Caco-2 (cell line): ENCODE results near the gene BTD. TPM values are rescaled to one million over a fixed set of nuclear protein-coding genes. Genes with fewer than 3 reads are reported as not detected.

Experiments used
- BruUV-seq: library from RNA; stranded (reverse); fragments of 400-500 nt; replicated peaks from 2 replicates; lab custom pipeline; 2021; lab: Mats Ljungman, UMichigan
- CTCF ChIA-PET: fragments of 300-600 bp; sonication (Branson Sonifier 250); formaldehyde crosslinking; loops from one replicate; lab custom pipeline; 2022; ENCODE audit warnings: antibody characterized with exemption; lab: Charles Lee
- POLR2A ChIA-PET: fragments of 300-600 bp; sonication (Branson Sonifier 250); formaldehyde crosslinking; loops from one replicate; lab custom pipeline; 2022; ENCODE audit warnings: antibody characterized with exemption; lab: Charles Lee
- DNase-seq, 2 experiments: peaks; one replicate each; pipeline versions ENCODE4 v3.0.0 to v3.0.0-alpha.2; 2020 to 2022
- H3K27me3 ChIP-seq: replicated peaks from 2 replicates; pipeline ENCODE4 v1.6.0; 2011; ENCODE audit warnings: low read length; ENCODE audit not compliant: control insufficient read depth, insufficient read depth
- H3K36me3 ChIP-seq: 2 replicates; pipeline ENCODE4 v1.5.1; 2011; ENCODE audit warnings: low read length; ENCODE audit not compliant: control insufficient read depth, insufficient read depth
- H3K4me1 ChIP-seq: fragments of 250-450 bp; sonication (Bioruptor Pico); 2 replicates; pipeline ENCODE4 v1.5.1; 2020; ENCODE audit warnings: mild to moderate bottlenecking
- H3K4me3 ChIP-seq: 2 replicates; pipeline ENCODE4 v1.5.1; 2011; ENCODE audit warnings: low read depth, mild to moderate bottlenecking, control low read depth, low read length
- H3K9me3 ChIP-seq: fragments of 250-450 bp; sonication (Bioruptor Pico); 2 replicates; pipeline ENCODE4 v1.5.1; 2020; ENCODE audit warnings: mild to moderate bottlenecking, moderate library complexity
- H3K27ac Mint-ChIP-seq: one replicate; pipeline ENCODE4 v1.8.0; 2022; ENCODE audit warnings: mixed read lengths; ENCODE audit not compliant: unreplicated experiment
- H3K27me3 Mint-ChIP-seq: one replicate; pipeline ENCODE4 v1.8.0; 2022; ENCODE audit warnings: mixed read lengths; ENCODE audit not compliant: insufficient read depth, unreplicated experiment
- H3K36me3 Mint-ChIP-seq: one replicate; pipeline ENCODE4 v1.8.0; 2022; ENCODE audit warnings: mild to moderate bottlenecking, mixed read lengths; ENCODE audit not compliant: insufficient read depth, unreplicated experiment
- H3K4me1 Mint-ChIP-seq: one replicate; pipeline ENCODE4 v1.8.0; 2022; ENCODE audit warnings: low read depth, mixed read lengths; ENCODE audit not compliant: unreplicated experiment
- H3K4me3 Mint-ChIP-seq: one replicate; pipeline ENCODE4 v1.8.0; 2022; ENCODE audit warnings: mild to moderate bottlenecking, moderate library complexity, mixed read lengths; ENCODE audit not compliant: unreplicated experiment
- H3K9me3 Mint-ChIP-seq: one replicate; pipeline ENCODE4 v1.8.0; 2022; ENCODE audit warnings: mixed read lengths; ENCODE audit not compliant: unreplicated experiment
- CTCF ChIP-seq, 2 experiments: fragments of 200-600 bp in 1 of 2; IDR thresholded peaks; 1 replicate in 1 of 2; 2 replicates in 1 of 2; pipeline versions ENCODE4 v1.5.1 to v1.8.0; 2011 to 2022; ENCODE audit warnings: antibody characterized with exemption in 1 of 2, control low read depth in 1 of 2, inconsistent platforms in 1 of 2, low read depth in 1 of 2, low read length in 1 of 2, mild to moderate bottlenecking in 1 of 2, moderate library complexity in 1 of 2; ENCODE audit not compliant: insufficient read depth in 1 of 2, severe bottlenecking in 1 of 2, unreplicated experiment in 1 of 2
- intact Hi-C: fragments of 100-400 bp; cut with micrococcal nuclease; formaldehyde crosslinking; loops from one replicate; pipeline ENCODE4 v1.10.0; 2022; ENCODE audit not compliant: unreplicated experiment
- total RNA-seq: library from RNA; stranded (reverse); gene quantifications from 2 replicates; pipeline ENCODE4 v1.2.3, GENCODE V29; 2022

Gene BTD
- total RNA-seq, 1 experiment from 2014 or later: 11.8 TPM

- no peak for DNase-seq
- peaks cover 18% of the 10 kb centered on the region for H3K9me3 Mint-ChIP-seq
- no peak overlapping the region for H3K4me3 Mint-ChIP-seq
- H3K27me3 Mint-ChIP-seq: no peaks in the 10 kb centered on the region
- H3K36me3 ChIP-seq: no peaks in the 10 kb centered on the region
- H3K4me3 ChIP-seq: no peak overlapping the region
- POLR2A ChIA-PET: no interaction called here
- intact Hi-C loops: no loop called here
- CTCF ChIA-PET: no interaction called here
- no peaks in the 10 kb centered on the region for H3K27me3 ChIP-seq
- no peaks in the 10 kb centered on the region for H3K36me3 Mint-ChIP-seq
- BruUV-seq: no TSS peak
- no peak for TF ChIP-seq CTCF (IDR thresholded peaks at IDR 0.05; ENCODE audit: insufficient read depth in 1 of 2, low read depth in 1 of 2, low read length in 1 of 2, severe bottlenecking in 1 of 2, unreplicated experiment in 1 of 2)
- peaks cover 8% of the 10 kb centered on the region for H3K9me3 ChIP-seq
- peaks cover 8% of the 10 kb centered on the region for H3K4me1 Mint-ChIP-seq
- H3K4me1 ChIP-seq: no peaks in the 10 kb centered on the region
- H3K27ac Mint-ChIP-seq: no peak overlapping the region
Observed at GRCh38 chr3:15653321-15653720, 51.8 kb downstream of the BTD start.

- Mint-ChIP-seq H3K27ac (no peak overlapping the region), H3K36me3 (no peaks in the 10 kb centered on the region), H3K27me3 (no peaks in the 10 kb centered on the region), H3K9me3 (peaks cover 18% of the 10 kb centered on the region), H3K4me3 (no peak overlapping the region), H3K4me1 (peaks cover 8% of the 10 kb centered on the region)
- POLR2A ChIA-PET: no interaction called here
- intact Hi-C loops: no loop called here
- DNase-seq: no peak
- Histone ChIP-seq H3K36me3 (no peaks in the 10 kb centered on the region), H3K9me3 (peaks cover 8% of the 10 kb centered on the region), H3K4me1 (no peaks in the 10 kb centered on the region), H3K27me3 (no peaks in the 10 kb centered on the region), H3K4me3 (no peak overlapping the region)
- CTCF ChIA-PET: no interaction called here
- BruUV-seq: no TSS peak
- TF ChIP-seq CTCF (IDR thresholded peaks at IDR 0.05; ENCODE audit: insufficient read depth in 1 of 2, low read depth in 1 of 2, low read length in 1 of 2, severe bottlenecking in 1 of 2, unreplicated experiment in 1 of 2): no peak
Observed at GRCh38 chr3:15654127-15654526, 52.6 kb downstream of the BTD start.

GRCh38 chr3:15654891-15655290 lies 53.3 kb downstream of the BTD start:
- ChIA-PET POLR2A (no interaction called here), CTCF (no interaction called here)
- Mint-ChIP-seq H3K27me3 (no peaks in the 10 kb centered on the region), H3K4me3 (no peak overlapping the region), H3K4me1 (peaks cover under 1% of the 10 kb centered on the region), H3K27ac (no peak overlapping the region), H3K9me3 (peaks cover 18% of the 10 kb centered on the region), H3K36me3 (no peaks in the 10 kb centered on the region)
- no peaks in the 10 kb centered on the region for H3K4me1 ChIP-seq
- peaks cover 8% of the 10 kb centered on the region for H3K9me3 ChIP-seq
- intact Hi-C loops: no loop called here
- no peak for TF ChIP-seq CTCF (IDR thresholded peaks at IDR 0.05; ENCODE audit: insufficient read depth in 1 of 2, low read depth in 1 of 2, low read length in 1 of 2, severe bottlenecking in 1 of 2, unreplicated experiment in 1 of 2)
- H3K36me3 ChIP-seq: no peaks in the 10 kb centered on the region
- no peaks in the 10 kb centered on the region for H3K27me3 ChIP-seq
- H3K4me3 ChIP-seq: no peak overlapping the region
- no peak for DNase-seq
- BruUV-seq: no TSS peak
